ENCODE data around the gene USP4.

USP4 gene

DNA sequence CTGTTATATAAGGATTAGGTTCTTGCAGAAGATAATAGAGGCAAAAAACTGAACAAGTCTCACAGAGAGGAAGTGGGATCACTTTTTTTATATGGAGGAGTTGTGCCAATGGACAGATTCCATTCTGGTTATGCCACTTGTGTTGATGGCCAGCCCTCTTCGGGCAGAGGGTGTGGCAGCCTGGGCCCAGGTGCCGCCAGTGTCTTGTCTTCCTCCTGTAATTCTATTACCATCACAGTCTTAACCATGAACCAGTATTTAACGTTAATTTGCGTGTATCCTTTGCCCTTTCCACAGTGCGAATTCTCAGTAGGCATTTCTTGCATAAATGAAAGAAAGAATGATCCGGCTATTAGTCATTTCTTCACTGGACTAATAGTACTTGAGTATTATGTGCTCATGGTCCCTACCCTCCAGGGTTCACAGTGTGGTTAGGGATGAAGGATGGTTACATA is 7.0 kb upstream of the USP4 start:
- no peaks in the 10 kb centered on the region for H4K20me1 ChIP-seq (ENCODE audit: insufficient read depth)
- no peaks in the 10 kb centered on the region for H3K36me3 ChIP-seq (ENCODE audit: insufficient read depth)
- no peaks in the 10 kb centered on the region for H3K27me3 ChIP-seq (ENCODE audit: insufficient read depth, low read depth)
- no peak overlapping the region for H3K9ac ChIP-seq
- no peak overlapping the region for H2AFZ ChIP-seq (ENCODE audit: low read depth)
- peaks cover 20% of the 10 kb centered on the region for H3K4me1 ChIP-seq (ENCODE audit: low read depth, poor library complexity, severe bottlenecking)
- no peaks in the 10 kb centered on the region for H3K79me2 ChIP-seq (ENCODE audit: insufficient read depth, low read depth)
- no peak overlapping the region for H3K4me3 ChIP-seq (IDR thresholded peaks at IDR 0.05; ENCODE audit: insufficient read depth, low read depth, low read length)
- TF ChIP-seq, protein P1, sequence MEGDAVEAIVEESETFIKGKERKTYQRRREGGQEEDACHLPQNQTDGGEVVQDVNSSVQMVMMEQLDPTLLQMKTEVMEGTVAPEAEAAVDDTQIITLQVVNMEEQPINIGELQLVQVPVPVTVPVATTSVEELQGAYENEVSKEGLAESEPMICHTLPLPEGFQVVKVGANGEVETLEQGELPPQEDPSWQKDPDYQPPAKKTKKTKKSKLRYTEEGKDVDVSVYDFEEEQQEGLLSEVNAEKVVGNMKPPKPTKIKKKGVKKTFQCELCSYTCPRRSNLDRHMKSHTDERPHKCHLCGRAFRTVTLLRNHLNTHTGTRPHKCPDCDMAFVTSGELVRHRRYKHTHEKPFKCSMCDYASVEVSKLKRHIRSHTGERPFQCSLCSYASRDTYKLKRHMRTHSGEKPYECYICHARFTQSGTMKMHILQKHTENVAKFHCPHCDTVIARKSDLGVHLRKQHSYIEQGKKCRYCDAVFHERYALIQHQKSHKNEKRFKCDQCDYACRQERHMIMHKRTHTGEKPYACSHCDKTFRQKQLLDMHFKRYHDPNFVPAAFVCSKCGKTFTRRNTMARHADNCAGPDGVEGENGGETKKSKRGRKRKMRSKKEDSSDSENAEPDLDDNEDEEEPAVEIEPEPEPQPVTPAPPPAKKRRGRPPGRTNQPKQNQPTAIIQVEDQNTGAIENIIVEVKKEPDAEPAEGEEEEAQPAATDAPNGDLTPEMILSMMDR (conservative IDR thresholded peaks at IDR 0.05; ENCODE audit: low read depth, low read length), result no peak
- no peak overlapping the region for H3K27ac ChIP-seq
- H3K4me2 ChIP-seq, result no peak overlapping the region

DNA sequence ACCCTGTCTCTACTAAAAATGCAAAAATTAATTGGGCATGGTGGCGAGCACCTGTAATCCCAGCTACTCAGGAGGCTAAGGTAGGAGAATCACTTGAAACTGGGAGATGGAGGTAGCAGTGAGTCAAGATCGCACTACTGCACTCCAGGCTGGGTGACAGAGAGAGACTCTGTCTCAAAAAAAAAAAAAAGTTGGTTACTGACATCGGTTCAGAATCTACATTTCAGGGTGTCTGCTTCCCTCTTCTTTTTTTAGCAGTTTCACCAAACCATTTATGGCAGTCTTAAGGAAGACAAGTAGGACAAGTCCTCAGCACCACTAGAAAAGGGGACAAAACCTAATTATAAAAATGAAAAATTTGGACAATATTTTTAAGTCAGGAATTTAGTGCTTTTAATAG is 3.3 kb upstream of the USP4 start:
- Histone ChIP-seq H3K4me2 (no peak overlapping the region), H2AFZ (ENCODE audit: low read depth) (no peak overlapping the region), H3K27me3 (ENCODE audit: insufficient read depth, low read depth) (no peaks in the 10 kb centered on the region), H3K36me3 (ENCODE audit: insufficient read depth) (no peaks in the 10 kb centered on the region), H4K20me1 (ENCODE audit: insufficient read depth) (no peaks in the 10 kb centered on the region), H3K9ac (no peak overlapping the region), H3K4me1 (ENCODE audit: low read depth, poor library complexity, severe bottlenecking) (peaks cover 6% of the 10 kb centered on the region), H3K79me2 (ENCODE audit: insufficient read depth, low read depth) (peaks cover 15% of the 10 kb centered on the region; the same call in 1 of the 2 replicates), H3K27ac (no peak overlapping the region), H3K4me3 (IDR thresholded peaks at IDR 0.05; ENCODE audit: insufficient read depth, low read depth, low read length) (no peak overlapping the region)
- TF ChIP-seq, protein P1 (conservative IDR thresholded peaks at IDR 0.05; ENCODE audit: low read depth, low read length), result no peak

DNA sequence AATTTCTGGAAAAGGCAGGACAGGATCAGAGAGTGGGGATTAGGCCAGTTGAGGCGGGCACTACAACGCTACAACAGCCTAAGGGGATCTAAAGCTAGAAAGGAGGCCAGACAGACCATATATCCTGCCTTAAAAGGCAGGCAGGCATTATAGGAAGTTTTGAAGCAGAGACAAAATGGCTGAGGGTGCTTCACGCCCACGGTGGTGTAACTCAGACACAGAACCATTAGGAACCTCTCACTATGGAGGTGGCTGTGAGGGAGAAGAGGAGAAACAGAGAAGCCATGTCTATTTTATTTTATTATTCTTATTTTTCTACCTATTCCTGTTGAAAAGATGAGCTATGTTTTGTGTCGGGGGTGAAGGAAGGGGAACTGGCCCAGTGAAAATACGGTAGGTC is 2.1 kb upstream of the USP4 start:
- H2AFZ ChIP-seq (ENCODE audit: low read depth), result no peak overlapping the region
- H3K9ac ChIP-seq, result no peak overlapping the region
- H3K4me1 ChIP-seq (ENCODE audit: low read depth, poor library complexity, severe bottlenecking), result peaks cover 6% of the 10 kb centered on the region
- no peak overlapping the region for H3K27ac ChIP-seq
- peaks cover 25% of the 10 kb centered on the region; the same call in 1 of the 2 replicates for H3K79me2 ChIP-seq (ENCODE audit: insufficient read depth, low read depth)
- no peaks in the 10 kb centered on the region for H3K36me3 ChIP-seq (ENCODE audit: insufficient read depth)
- H3K4me3 ChIP-seq (IDR thresholded peaks at IDR 0.05; ENCODE audit: insufficient read depth, low read depth, low read length), result no peak overlapping the region
- no peaks in the 10 kb centered on the region for H3K27me3 ChIP-seq (ENCODE audit: insufficient read depth, low read depth)
- no peaks in the 10 kb centered on the region for H4K20me1 ChIP-seq (ENCODE audit: insufficient read depth)
- TF ChIP-seq, protein P1 (conservative IDR thresholded peaks at IDR 0.05; ENCODE audit: low read depth, low read length), result no peak
- H3K4me2 ChIP-seq, result no peak overlapping the region

DNA sequence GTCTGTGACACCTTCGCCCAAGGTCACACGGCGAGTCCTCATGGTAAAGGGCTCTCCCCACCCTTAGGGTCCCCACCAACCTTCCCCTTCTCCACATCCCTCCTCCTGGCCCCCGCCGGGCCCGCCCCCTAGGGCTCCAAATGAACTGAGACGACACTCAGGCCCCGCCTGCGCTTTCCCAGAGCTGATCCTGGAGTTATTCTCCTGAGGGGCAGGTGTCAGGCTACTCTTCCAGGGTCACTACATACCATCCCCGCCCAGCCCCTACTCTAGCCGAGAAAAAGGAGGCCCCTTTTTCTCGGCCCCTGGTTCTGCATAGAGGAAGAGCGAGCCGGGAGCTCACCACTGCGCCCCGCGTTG is 292 bp downstream of the USP4 start:
- peak overlapping the region; percentile 98 for H3K27ac ChIP-seq
- H3K36me3 ChIP-seq (ENCODE audit: insufficient read depth), result no peaks in the 10 kb centered on the region
- no peaks in the 10 kb centered on the region for H4K20me1 ChIP-seq (ENCODE audit: insufficient read depth)
- H3K4me2 ChIP-seq, result peak overlapping the region; percentile 61
- H2AFZ ChIP-seq (ENCODE audit: low read depth), result peak overlapping the region; percentile 81
- H3K4me3 ChIP-seq (IDR thresholded peaks at IDR 0.05; ENCODE audit: insufficient read depth, low read depth, low read length), result peak overlapping the region; percentile 74
- TF ChIP-seq, protein P1 (conservative IDR thresholded peaks at IDR 0.05; ENCODE audit: low read depth, low read length), result no peak
- peaks cover 6% of the 10 kb centered on the region for H3K4me1 ChIP-seq (ENCODE audit: low read depth, poor library complexity, severe bottlenecking)
- H3K27me3 ChIP-seq (ENCODE audit: insufficient read depth, low read depth), result no peaks in the 10 kb centered on the region
- H3K79me2 ChIP-seq (ENCODE audit: insufficient read depth, low read depth), result peaks cover 25% of the 10 kb centered on the region; the same call in 1 of the 2 replicates
- peak overlapping the region; percentile 91; the same call in 1 of the 2 replicates for H3K9ac ChIP-seq

Measured in KMS-11 (cell line).